ENCODE data around the gene CACNG4.

The CACNG4 gene

GRCh38 chr17:66944351-66945146 is 20.0 kb upstream of the CACNG4 start:
- DNase-seq = no peak

DNA sequence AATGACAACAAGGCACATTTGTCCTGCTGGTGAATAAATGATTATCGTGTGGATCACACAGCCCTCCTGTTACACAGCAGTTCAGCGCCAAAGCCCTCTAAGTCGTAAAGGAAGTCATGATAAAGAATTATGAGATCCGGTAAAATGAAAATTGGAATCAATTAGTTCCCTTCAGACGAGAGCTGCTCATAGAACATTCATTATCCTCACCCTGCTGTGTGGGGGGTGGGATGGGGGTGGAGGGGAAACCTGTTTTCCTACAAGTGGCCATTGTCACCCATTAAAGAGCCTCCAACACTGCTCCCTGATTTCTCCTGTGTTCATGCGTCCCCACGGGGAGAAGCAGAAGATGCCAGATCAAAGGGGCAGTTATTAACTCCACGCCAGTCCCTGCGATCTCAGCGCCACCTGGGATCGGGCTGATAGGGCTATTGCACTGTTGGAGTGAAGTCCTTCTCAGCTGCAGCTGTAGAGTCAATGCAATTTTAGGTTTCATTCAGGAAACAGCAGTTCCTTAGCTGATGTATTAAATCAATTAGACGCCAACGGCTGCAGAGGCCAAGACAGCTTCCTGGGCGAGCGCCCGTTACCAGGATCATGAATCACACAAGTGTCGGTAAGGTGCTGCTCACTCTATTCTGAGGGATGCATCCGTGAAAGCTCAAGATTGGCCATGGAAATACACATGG is 19.2 kb upstream of the CACNG4 start:
- no peak for DNase-seq

GRCh38 chr17:66946251-66946650 is 18.3 kb upstream of the CACNG4 start:
- DNase-seq = no peak

DNA sequence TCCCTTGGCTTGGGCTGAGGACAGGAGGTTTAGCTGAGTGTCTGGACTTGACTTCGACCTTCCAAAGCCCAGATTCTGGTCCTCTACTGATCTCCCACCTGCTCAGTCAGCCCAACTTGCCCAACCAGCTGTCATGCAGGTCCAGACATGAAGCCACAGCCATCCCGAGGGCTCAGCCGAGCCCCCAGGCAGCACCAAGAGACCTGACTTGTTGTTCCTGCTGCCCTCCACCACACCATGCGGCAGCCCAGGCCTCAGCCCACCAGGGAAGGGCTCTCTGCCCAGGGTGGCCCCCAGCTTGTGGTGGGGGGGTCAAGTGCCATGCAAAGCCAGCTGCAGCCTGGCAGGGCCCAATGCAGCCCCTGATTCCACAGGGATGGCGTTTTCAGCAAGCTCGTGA is 17.2 kb upstream of the CACNG4 start:
- no peak for DNase-seq

DNA sequence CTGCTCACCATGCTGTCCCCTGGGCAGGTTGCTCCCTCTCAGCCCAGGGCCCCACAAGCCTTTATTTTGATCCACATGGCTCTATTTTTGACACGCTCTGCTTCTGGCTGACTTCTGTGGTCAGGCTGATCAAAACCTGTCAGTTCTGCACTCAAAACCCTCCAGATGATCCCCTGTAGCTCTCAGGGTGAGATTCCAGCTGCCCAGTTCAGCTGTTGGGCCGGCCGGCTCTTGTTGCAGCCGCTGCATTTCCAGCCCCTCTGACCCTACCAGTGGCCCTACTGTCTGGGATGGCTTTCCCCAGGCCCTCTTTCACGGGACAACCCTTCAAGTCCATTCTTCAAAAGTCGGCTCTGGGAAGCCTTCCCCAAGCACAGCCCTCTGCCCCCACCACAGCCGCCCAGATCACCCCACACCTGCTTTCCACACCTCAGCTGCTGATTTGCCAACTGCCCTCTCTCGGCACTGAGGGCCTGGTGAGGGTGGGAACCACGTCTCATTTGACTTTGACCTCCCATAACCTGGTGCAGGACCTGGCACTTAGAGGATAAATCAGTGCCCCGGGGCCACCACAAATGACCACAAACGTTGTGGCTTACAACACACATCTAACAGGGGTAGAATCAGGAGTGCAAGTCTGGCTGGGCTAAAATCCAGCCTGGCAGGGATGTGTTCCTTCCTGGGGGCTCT is 16.3 kb upstream of the CACNG4 start:
- no peak for DNase-seq

DNA sequence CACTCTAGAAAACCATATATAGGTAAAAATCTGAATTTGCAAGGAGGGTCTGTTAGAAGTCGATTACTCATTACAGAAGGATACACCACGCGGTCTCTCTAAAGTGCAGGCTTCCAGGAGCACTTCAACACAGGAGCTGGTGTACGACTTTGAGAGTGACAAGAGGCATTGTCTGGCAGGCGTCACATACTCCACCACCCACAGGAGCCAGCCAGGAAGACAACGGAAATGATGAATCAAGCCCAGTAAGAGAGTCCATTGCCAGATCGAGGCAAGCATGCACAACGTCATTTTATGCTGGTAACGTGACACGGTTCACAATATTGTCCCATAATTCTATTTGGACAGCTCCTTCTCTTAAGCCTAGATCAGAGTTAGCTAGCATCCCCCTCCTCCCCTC is 15.0 kb upstream of the CACNG4 start:
- no peak for DNase-seq

DNA sequence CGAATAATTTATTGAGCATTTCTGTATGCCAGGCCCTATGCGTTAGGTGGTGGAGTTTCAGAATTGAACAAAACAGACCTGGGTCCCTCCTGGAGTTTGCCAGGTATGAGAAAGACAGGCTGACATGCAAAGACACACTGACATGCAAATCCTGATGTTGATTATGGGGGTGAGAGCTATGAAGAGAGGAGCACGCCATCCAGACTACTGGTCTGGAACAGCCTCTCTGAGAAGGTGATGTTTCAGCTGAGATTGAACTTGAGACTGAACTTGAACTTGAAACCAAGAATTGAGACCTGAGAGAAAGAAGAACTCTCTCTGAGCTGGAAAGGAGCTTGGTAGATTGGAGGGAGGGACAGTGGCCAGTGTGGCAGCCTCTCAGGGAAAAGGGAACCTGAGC is 14.2 kb upstream of the CACNG4 start:
- DNase-seq = no peak

DNA sequence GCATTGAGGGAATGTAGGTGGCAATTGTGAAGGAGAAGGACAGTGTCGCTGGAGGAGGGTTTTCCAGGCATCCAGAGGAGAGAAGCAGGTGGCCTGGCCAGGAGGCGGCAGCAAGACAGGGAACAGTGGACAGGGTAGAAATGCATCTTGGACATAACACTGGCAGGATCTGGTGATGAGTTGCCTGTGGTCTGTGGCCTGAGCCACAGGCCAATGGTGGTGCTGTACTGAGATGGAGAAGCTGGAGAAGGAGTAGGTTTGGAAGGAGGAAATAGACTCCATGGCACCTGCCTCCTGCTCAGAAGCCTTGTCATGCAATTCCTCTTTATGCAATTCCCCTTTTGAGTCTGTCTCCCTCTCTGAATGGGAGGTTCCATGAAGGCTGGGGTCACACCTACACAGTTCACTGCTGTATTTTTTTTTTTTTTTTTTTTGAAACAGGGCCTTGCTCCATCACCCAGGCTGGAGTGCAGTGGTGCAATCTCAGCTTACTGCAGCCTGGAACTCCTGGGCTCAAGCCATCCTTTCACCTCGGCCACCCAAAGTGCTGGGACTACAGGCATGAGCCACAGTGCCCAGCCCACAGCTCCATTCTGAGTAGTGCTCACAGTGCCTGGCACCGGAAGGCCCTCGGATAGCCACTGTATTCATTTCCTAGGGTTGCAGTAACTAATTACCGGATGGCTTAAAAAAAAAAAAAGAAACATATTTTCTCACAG is 13.5 kb upstream of the CACNG4 start:
- DNase-seq = no peak

- DNase-seq = no peak
Observed at GRCh38 chr17:66951605-66951953, 12.9 kb upstream of the CACNG4 start.

- no peak for DNase-seq
Observed at GRCh38 chr17:66952031-66952524, 12.4 kb upstream of the CACNG4 start.

- DNase-seq = no peak
Observed at GRCh38 chr17:66952681-66953629, 11.6 kb upstream of the CACNG4 start.

DNA sequence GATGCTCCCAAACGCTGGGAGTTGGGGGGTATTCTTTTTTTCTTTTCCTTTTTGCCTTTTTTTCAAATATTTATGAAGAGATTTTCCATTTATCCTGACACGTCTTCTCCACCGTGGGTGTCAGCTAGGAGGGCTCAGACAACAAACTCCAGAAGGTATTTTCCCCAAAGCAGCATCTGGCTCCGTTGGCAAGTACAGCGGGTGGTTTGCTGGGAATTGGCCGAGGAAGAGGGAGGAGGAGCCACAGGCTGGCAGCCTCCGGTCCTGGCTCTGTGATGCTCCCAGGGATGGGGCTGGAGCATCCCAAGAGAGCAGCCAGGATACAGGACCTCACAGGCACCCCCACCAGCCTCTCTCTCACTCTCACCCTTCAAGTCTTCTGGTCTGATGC is 10.9 kb upstream of the CACNG4 start:
- no peak for DNase-seq

DNA sequence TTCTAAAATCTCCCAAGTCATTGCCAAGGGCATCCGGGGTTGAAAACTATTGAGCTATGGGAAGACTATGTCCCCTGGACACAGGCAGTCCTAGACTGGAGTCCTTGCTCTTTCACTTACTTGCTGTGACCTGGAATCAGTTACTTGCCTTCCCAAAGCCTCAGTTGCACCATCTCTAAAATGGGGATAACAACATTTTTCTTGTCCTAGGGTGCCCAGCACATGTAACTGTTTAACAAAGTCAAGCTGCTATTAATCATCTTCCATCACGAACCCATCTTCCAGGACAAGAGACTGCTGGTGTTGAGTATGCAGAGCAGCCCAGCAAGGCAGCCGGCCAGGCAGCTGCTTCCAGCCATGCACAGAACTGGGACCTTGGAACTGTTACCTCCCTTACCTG is 9.9 kb upstream of the CACNG4 start:
- DNase-seq = no peak

- no peak for DNase-seq
Observed at GRCh38 chr17:66955821-66956220, 8.7 kb upstream of the CACNG4 start.

GRCh38 chr17:66956941-66957340 is 7.6 kb upstream of the CACNG4 start:
- no peak for DNase-seq

GRCh38 chr17:66957343-66957742 is 7.2 kb upstream of the CACNG4 start:
- no peak for DNase-seq

DNA sequence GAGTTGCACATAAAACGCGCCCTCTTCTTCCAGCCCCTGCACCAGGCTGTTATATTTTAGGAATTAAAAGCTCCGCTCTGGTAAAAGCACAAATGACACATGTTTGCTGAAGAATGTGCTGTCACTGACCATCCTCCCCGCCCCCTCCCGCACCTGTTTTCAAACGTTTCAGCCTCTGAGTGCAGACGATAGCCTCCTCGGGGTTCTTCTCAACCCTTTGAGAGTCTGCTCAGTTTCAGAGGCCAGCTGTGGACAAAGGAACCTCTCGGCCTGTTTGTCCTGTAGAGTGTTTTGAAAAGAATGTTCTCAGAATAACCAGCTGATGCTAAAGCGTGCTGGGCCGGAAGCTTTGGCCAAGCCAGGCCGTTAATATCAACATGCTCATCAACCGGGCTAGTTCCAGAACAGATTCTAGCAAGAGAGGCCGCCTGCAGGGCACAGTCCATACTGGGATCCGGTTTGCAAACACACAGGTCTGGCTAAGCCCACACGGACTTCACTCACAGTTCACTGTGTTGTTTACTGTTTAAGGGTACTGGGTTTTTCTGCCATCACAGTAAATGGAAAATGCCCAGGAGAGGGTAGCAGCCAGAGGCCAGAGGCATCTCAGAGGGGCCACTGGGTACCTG is 6.4 kb upstream of the CACNG4 start:
- no peak for DNase-seq

DNA sequence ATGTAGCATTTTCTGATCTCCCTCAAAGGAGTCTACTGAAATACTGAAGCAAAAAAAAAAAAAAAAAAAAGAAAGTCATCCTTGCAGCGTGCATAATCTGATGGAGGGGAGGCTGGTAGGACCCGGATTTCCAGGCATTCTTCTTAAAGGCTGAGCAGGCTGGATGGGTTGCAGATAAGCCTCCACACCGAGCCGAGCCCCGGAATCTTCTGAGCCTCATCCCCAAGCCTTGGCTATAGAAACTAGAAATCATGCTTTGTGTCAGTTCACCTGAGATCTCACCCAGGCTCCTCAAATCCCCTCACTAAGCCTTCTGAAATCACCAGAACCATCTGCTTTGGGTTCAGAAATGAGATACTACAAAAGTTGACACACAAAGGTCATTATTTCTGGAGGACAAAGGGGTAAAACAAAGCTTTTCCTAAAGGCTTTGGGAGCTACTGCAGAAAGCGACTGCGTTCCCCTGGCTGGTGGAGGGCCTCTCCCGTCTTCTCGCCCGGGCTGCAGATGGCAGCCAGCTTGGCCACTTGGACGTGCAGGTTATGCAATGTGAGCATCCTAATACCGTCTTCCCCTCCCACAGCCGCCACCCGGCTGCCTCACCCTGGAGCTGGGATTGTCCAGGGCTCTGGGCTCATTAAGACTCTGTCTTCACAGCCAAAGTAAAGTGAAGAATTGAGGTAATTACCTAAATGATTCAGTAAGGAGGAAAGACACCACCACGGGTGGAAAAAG is 4.7 kb upstream of the CACNG4 start:
- DNase-seq = no peak

DNA sequence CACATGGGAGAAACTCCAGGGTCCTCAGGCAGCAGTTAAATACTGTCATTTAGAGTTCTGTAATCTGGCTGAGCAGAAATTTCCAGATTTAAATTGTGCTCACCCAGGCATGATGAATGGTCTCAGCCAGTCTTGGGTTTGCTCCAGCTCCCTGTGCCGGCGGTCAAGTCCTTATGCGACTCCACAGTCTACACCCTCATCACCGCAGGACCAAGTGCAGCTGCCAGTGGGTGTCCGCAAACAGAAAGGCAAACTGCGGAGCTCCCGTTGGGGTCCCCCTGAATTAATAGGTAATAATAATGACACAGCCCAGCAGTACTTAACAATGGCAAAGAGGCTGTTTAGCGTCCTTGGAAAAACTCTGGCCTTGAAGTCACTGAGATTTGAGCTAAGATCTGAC is 3.9 kb upstream of the CACNG4 start:
- DNase-seq = no peak

DNA sequence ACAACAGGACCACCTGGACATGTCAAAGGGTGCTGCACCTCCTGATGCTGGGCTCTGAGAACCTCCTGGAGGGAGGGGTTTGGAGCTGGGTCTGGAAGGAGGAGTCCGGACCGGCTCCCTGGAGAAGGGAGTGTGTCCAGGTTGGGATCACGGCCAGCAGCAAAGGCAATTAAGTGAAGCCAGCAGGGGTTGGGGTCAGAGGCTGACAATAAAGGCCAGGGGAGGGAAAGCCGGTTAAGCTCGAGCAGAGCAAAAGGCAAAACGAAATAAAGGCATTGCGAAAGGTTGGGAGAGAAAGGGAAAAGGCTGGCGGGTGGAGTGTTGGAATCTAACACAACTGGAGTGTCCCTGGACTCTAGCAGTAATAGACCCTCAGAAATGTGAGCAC is 992 bp upstream of the CACNG4 start:
- no peak for DNase-seq
